Measurements from ENCODE around the gene USP40. TPM values are rescaled to one million over a fixed set of nuclear protein-coding genes. Genes with fewer than 3 reads are reported as not detected.

The USP40 gene
- total RNA-seq, 6 experiments from 2014 or later, result 22.8 to 27.4 (median 24.3) TPM

DNA sequence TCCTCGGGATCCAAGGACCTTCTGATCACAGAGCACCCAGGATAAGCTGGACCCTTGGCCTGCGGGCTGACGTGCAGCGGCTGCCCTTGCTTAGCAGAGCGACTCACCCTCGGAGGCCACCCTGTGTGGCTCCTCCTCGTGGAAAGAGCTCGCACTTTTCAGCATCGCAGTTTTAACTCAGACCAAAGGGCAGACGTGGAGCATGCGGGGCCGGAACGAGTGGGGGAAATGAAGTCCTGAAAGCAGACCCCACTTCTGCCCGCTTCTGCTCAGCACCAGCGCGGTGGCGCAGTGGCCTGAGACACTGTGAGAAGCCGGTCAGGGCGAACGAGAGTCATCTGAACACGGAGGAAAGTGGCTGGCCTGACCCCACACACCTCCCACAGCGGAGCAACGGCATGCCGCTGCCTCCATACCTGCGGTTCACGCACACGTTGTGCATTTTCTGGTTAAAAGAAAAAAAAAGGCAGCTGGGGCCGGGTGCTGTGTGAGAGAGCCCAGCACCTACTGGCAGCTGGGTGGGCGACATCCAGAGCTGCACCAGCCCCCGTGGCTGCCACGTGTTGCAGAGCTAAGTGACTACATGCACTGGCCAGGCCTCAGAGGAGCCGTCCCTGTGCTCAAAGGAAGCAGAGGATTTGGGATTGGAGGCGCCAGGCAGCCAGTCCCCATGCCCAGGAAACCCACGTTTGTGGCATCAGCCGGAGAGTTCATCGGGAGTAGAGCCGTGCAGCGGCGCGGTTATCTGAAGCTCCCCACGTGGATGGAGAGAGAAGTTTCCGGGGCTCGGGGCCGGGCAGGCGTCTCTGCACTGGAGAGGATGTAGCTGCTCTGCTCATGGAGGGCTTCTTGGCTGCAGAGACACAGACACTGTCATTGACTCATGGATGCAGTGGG, 89.7 kb downstream of the USP40 start:
- H3K27ac Mint-ChIP-seq, result no peak overlapping the region
- H3K4me3 Mint-ChIP-seq, result no peak overlapping the region
- H3K36me3 Mint-ChIP-seq (ENCODE audit: low read depth), result peaks cover 29% of the 10 kb centered on the region
- no peaks in the 10 kb centered on the region for H3K9me3 Mint-ChIP-seq
- no peaks in the 10 kb centered on the region for H3K4me1 Mint-ChIP-seq (ENCODE audit: low read depth)
- TF ChIP-seq, protein P1, sequence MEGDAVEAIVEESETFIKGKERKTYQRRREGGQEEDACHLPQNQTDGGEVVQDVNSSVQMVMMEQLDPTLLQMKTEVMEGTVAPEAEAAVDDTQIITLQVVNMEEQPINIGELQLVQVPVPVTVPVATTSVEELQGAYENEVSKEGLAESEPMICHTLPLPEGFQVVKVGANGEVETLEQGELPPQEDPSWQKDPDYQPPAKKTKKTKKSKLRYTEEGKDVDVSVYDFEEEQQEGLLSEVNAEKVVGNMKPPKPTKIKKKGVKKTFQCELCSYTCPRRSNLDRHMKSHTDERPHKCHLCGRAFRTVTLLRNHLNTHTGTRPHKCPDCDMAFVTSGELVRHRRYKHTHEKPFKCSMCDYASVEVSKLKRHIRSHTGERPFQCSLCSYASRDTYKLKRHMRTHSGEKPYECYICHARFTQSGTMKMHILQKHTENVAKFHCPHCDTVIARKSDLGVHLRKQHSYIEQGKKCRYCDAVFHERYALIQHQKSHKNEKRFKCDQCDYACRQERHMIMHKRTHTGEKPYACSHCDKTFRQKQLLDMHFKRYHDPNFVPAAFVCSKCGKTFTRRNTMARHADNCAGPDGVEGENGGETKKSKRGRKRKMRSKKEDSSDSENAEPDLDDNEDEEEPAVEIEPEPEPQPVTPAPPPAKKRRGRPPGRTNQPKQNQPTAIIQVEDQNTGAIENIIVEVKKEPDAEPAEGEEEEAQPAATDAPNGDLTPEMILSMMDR (IDR thresholded peaks at IDR 0.05), result no peak
- peaks cover 2% of the 10 kb centered on the region for H3K27me3 Mint-ChIP-seq (ENCODE audit: insufficient read depth)
- no peak for DNase-seq

DNA sequence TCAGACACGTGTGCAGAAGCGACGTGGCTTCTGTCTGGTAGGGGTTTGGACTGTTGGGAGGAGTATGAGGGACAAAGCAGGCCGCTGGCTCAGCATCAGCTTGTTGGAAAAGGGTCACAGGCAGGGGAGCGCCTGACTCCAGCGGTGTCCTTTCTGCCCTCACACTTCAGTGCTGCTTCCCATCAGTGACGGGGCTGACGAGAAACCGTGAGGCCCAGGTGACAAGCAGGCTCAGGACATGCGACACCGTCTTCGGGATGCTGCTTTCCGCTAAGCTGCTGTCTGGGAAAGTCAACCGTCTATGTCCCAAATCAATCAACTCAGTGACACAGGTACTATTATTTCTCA, 90.5 kb downstream of the USP40 start:
- Mint-ChIP-seq H3K27me3 (ENCODE audit: insufficient read depth) (peaks cover 2% of the 10 kb centered on the region), H3K4me1 (ENCODE audit: low read depth) (no peaks in the 10 kb centered on the region), H3K36me3 (ENCODE audit: low read depth) (peaks cover 21% of the 10 kb centered on the region), H3K9me3 (no peaks in the 10 kb centered on the region), H3K27ac (no peak overlapping the region), H3K4me3 (no peak overlapping the region)
- DNase-seq, result no peak
- TF ChIP-seq, protein P1 (IDR thresholded peaks at IDR 0.05), result no peak

DNA sequence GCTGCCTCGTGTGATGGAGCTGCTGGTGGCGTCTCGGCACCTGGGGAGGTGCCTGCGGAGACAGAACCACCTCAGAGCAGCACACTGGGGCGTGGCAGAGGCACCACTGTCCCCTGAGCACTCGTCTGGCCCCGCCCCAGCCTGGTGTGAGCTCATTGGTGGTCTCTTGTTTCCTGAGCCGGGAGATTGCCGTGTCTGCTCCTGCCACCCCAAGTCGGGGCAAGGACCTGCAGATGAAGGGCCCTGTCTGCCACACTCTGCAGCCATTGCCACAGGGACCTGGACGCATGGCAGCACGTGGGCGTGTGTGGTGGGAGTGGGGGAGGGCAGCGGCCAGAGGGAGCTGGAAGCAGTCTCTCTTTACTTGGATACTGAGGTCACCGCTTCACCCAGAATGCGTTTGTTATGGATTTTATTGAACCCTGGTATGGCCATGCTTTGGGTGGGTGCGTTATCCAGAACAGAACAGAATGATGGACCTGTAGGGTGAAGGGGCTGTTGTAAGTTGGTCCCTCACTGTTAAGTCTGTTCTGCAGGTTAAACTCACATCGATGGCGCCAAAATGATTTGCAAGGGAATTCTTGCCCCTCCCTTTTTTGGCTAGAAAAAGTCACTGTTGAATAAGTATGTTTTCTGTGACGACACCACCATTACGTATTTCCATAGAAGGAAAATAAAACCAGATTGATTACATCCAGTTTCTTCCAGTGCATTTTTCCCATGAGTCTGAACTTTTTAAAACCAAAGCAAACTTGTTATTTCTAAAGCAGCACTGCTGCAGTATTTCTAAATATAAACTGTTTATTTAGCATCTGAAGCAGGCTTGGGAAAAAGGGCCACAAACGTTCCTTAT, 92.0 kb downstream of the USP40 start:
- Mint-ChIP-seq H3K27ac (no peak overlapping the region), H3K4me1 (ENCODE audit: low read depth) (no peaks in the 10 kb centered on the region), H3K4me3 (no peak overlapping the region), H3K27me3 (ENCODE audit: insufficient read depth) (peaks cover 3% of the 10 kb centered on the region), H3K36me3 (ENCODE audit: low read depth) (peaks cover 21% of the 10 kb centered on the region), H3K9me3 (no peaks in the 10 kb centered on the region)
- TF ChIP-seq, protein P1 (IDR thresholded peaks at IDR 0.05), result no peak
- DNase-seq, result no peak

DNA sequence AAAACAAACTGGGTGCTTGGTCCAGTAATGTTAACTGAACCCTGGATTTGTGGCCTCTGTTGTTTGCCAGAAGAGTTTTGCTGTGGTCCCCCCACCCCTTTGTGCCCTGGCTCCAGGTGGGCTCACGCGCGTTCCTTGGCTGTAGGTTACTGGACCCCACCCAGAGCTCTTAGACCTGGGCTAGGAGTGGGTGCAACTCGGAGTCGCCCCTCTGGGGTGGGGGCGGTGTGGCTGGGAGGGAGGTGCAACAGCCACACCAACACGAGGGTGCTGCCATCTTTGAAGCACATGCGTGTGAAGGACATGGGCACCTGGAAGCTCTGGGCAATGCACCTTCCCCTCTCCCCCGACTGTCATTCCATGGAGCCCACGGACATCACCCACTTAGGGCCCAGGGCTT, 92.7 kb downstream of the USP40 start:
- peaks cover 21% of the 10 kb centered on the region for H3K36me3 Mint-ChIP-seq (ENCODE audit: low read depth)
- H3K27ac Mint-ChIP-seq, result no peak overlapping the region
- H3K4me3 Mint-ChIP-seq, result no peak overlapping the region
- H3K4me1 Mint-ChIP-seq (ENCODE audit: low read depth), result no peaks in the 10 kb centered on the region
- DNase-seq, result no peak
- TF ChIP-seq, protein P1 (IDR thresholded peaks at IDR 0.05), result no peak
- H3K9me3 Mint-ChIP-seq, result no peaks in the 10 kb centered on the region
- H3K27me3 Mint-ChIP-seq (ENCODE audit: insufficient read depth), result peaks cover 6% of the 10 kb centered on the region

DNA sequence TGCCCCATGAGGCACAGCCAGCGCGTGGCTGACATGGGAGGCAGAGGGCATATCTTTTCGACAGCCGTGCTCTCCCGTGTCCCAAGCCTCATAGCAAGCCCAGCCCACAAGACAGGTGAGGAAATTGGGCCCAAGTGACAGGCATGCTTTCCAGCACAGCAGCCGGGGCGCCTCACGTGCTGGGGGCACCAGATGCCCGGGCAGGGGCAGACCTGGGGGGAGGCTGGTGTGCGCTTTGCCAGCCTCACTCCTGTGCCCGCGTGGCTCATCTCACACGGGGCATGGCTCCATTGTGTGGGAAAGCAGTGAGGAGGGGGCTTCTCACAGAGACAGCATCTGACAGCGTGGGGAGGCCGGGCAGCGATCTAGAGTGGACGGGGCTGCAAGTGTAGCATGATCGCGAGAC, 93.2 kb downstream of the USP40 start:
- peaks cover 6% of the 10 kb centered on the region for H3K27me3 Mint-ChIP-seq (ENCODE audit: insufficient read depth)
- H3K27ac Mint-ChIP-seq, result no peak overlapping the region
- no peaks in the 10 kb centered on the region for H3K4me1 Mint-ChIP-seq (ENCODE audit: low read depth)
- TF ChIP-seq, protein P1 (IDR thresholded peaks at IDR 0.05), result no peak
- H3K36me3 Mint-ChIP-seq (ENCODE audit: low read depth), result peaks cover 25% of the 10 kb centered on the region
- DNase-seq, result no peak
- H3K4me3 Mint-ChIP-seq, result no peak overlapping the region
- H3K9me3 Mint-ChIP-seq, result no peaks in the 10 kb centered on the region

All from HFFc6 (cell line).